ENCODE data around the gene PNKP.

PNKP gene

DNA sequence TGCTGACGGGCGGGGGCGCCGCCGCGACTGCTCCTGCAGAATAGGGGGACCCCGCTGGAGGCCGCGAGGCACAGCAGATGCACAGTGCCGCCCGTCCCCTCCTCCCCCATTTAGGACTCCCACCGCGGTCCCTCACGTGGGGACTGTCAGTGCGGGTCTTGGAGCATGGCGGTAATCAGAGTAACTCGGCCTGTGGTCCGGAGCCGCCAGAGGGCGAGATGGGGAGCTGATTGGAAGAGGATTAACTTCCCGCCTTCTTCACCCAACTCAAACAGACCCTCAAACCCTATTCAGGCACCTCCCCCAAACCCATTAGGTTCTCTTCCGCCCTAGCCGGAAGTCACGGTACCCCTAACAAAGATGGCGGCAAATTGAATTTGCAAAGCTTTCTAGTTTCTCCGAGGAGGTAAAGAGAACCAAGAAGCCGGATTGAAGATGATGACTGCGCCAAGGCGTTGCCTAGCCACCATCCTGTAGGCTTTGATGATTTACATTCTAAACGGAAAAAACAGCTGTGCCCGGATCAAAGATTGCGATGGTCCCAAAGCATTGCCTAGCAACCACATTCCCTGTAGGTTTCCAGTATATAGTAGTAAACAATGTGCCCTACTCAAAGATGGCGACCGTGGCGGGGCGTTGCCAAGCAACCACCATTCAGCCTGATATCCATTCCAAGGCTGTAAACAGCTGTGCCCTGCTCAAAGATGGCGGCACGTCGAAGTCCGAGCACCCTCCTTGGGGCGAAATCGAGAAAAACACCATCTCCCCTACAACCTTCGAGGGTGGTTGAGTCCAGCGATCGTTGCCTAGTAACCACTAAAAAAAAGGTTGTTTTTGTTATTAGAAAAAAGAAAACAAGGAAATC lies 54.1 kb downstream of the PNKP start, which contains the start of gene FUZ:
TSS of gene FUZ (minus strand) at position 296 of the 865 bp plus-strand sequence. CDS start at position 110, 186 bp downstream.
- Histone ChIP-seq H2AFZ (ENCODE audit: low read length) (peak within 1 kb of the TSS; percentile 94), H3K4me3 (ENCODE audit: low read length, poor library complexity, severe bottlenecking) (peak within 1 kb of the TSS; percentile 84), H3K4me2 (ENCODE audit: low read depth, low read length, poor library complexity, severe bottlenecking) (peak within 1 kb of the TSS; percentile 94)

DNA sequence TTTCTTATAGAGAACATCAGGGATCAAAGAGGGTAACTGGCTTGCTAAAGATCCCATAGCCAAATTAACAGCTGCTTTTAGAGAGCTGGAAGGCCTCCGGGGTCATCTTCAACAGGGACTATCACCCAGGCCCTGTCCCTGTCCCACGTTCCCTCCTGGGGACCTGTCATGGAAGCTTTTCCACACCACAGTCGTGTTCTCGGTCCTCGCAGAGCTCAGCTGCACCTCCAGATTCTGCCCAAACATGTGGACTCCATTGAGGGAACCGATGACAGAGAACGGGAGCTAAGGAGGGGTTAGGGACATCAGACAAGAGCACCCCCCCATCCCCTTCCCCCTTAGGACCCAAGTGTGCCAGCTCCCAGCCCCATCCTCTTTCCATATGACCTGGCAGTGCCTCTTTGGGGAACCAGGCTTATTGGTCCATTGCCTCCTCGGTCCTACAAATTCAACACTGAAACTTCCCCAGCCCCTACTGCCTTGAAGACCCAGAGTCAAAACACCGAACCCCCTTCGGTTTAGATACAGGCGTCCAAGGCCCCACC lies 54.9 kb downstream of the PNKP start:
- H3K9ac ChIP-seq (ENCODE audit: low read depth, low read length, poor library complexity, severe bottlenecking): peak overlapping the region; percentile 78

More for the DNA sequence above, 54.1 kb downstream of the PNKP start, which contains the start of gene FUZ:
- Histone ChIP-seq H3K9ac (ENCODE audit: low read depth, low read length, poor library complexity, severe bottlenecking) (peak within 1 kb of the TSS; percentile 78), H3K79me2 (ENCODE audit: insufficient read depth, low read length) (peaks cover under 1% of the 10 kb centered on the region; the same call in 1 of the 2 replicates), H3K27me3 (ENCODE audit: insufficient read depth, low read length, poor library complexity, severe bottlenecking) (no peaks in the 10 kb centered on the region), H3K9me3 (ENCODE audit: insufficient read depth, low read depth, low read length) (no peaks in the 10 kb centered on the region), H4K20me1 (ENCODE audit: insufficient read depth, low read length, poor library complexity, severe bottlenecking) (no peaks in the 10 kb centered on the region), H3K36me3 (ENCODE audit: insufficient read depth, low read length) (no peaks in the 10 kb centered on the region), H3K9me2 (replicated peaks; ENCODE audit: low read depth, low read length) (no peaks in the 10 kb centered on the region), H3F3A (ENCODE audit: low read depth) (no peaks in the 10 kb centered on the region), H3K4me1 (ENCODE audit: insufficient read depth, low read length, poor library complexity, severe bottlenecking) (peaks cover 15% of the 10 kb centered on the region)
- no peak for TF ChIP-seq EZH2phosphoT487 (IDR thresholded peaks at IDR 0.05; ENCODE audit: borderline replicate concordance)
- TF ChIP-seq, protein P1, sequence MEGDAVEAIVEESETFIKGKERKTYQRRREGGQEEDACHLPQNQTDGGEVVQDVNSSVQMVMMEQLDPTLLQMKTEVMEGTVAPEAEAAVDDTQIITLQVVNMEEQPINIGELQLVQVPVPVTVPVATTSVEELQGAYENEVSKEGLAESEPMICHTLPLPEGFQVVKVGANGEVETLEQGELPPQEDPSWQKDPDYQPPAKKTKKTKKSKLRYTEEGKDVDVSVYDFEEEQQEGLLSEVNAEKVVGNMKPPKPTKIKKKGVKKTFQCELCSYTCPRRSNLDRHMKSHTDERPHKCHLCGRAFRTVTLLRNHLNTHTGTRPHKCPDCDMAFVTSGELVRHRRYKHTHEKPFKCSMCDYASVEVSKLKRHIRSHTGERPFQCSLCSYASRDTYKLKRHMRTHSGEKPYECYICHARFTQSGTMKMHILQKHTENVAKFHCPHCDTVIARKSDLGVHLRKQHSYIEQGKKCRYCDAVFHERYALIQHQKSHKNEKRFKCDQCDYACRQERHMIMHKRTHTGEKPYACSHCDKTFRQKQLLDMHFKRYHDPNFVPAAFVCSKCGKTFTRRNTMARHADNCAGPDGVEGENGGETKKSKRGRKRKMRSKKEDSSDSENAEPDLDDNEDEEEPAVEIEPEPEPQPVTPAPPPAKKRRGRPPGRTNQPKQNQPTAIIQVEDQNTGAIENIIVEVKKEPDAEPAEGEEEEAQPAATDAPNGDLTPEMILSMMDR (conservative IDR thresholded peaks at IDR 0.05; ENCODE audit: low read length): peak; percentile 50

DNA sequence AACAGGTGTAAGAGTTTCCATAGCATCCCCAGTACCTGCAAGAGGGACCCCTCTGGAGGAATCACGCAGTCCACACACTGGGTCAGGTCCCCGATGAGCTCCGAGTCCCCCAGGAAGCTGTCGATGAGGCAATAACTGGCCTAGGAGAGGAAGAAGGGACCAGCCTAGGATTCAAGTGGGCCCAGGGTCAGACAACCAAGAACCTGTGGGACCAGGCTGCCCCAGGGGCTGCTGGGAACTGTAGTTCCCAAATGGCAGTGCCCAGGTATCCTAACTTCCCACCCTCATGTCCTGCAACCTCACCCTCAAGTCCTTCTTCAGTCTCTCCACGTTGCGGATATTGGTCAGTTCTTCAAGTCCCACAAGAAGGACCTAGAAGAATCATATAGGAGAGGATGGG lies 56.0 kb downstream of the PNKP start:
- Histone ChIP-seq H3K27me3 (ENCODE audit: insufficient read depth, low read length, poor library complexity, severe bottlenecking) (no peaks in the 10 kb centered on the region), H3K4me2 (ENCODE audit: low read depth, low read length, poor library complexity, severe bottlenecking) (no peak overlapping the region), H3K4me3 (ENCODE audit: low read length, poor library complexity, severe bottlenecking) (no peak overlapping the region), H3K4me1 (ENCODE audit: insufficient read depth, low read length, poor library complexity, severe bottlenecking) (peaks cover 9% of the 10 kb centered on the region), H4K20me1 (ENCODE audit: insufficient read depth, low read length, poor library complexity, severe bottlenecking) (no peaks in the 10 kb centered on the region), H3K79me2 (ENCODE audit: insufficient read depth, low read length) (no peaks in the 10 kb centered on the region), H3K9me3 (ENCODE audit: insufficient read depth, low read depth, low read length) (no peaks in the 10 kb centered on the region), H3K9ac (ENCODE audit: low read depth, low read length, poor library complexity, severe bottlenecking) (no peak overlapping the region), H2AFZ (ENCODE audit: low read length) (no peak overlapping the region), H3F3A (ENCODE audit: low read depth) (no peaks in the 10 kb centered on the region), H3K9me2 (replicated peaks; ENCODE audit: low read depth, low read length) (no peaks in the 10 kb centered on the region), H3K36me3 (ENCODE audit: insufficient read depth, low read length) (no peaks in the 10 kb centered on the region)
- TF ChIP-seq, protein P1 (conservative IDR thresholded peaks at IDR 0.05; ENCODE audit: low read length): no peak
- no peak for TF ChIP-seq EZH2phosphoT487 (IDR thresholded peaks at IDR 0.05; ENCODE audit: borderline replicate concordance)

More for the DNA sequence above, 54.9 kb downstream of the PNKP start:
- H3K27me3 ChIP-seq (ENCODE audit: insufficient read depth, low read length, poor library complexity, severe bottlenecking): no peaks in the 10 kb centered on the region
- H3K36me3 ChIP-seq (ENCODE audit: insufficient read depth, low read length): no peaks in the 10 kb centered on the region
- H3K79me2 ChIP-seq (ENCODE audit: insufficient read depth, low read length): no peaks in the 10 kb centered on the region
- no peak for TF ChIP-seq EZH2phosphoT487 (IDR thresholded peaks at IDR 0.05; ENCODE audit: borderline replicate concordance)
- TF ChIP-seq, protein P1 (conservative IDR thresholded peaks at IDR 0.05; ENCODE audit: low read length): no peak
- peak overlapping the region; percentile 94 for H3K4me2 ChIP-seq (ENCODE audit: low read depth, low read length, poor library complexity, severe bottlenecking)
- no peaks in the 10 kb centered on the region for H3K9me3 ChIP-seq (ENCODE audit: insufficient read depth, low read depth, low read length)
- H3K9me2 ChIP-seq (replicated peaks; ENCODE audit: low read depth, low read length): no peaks in the 10 kb centered on the region
- peaks cover 15% of the 10 kb centered on the region for H3K4me1 ChIP-seq (ENCODE audit: insufficient read depth, low read length, poor library complexity, severe bottlenecking)
- no peaks in the 10 kb centered on the region for H3F3A ChIP-seq (ENCODE audit: low read depth)
- peak overlapping the region; percentile 94 for H2AFZ ChIP-seq (ENCODE audit: low read length)
- H3K4me3 ChIP-seq (ENCODE audit: low read length, poor library complexity, severe bottlenecking): peak overlapping the region; percentile 84
- no peaks in the 10 kb centered on the region for H4K20me1 ChIP-seq (ENCODE audit: insufficient read depth, low read length, poor library complexity, severe bottlenecking)
